Bronchial smooth muscle cell (primary cell): ENCODE results near the gene CNOT3. TPM values are rescaled to one million over a fixed set of nuclear protein-coding genes. Genes with fewer than 3 reads are reported as not detected.

Source experiments
- total RNA-seq: library from RNA; depleted of rRNA; stranded (reverse); fragments of >200 nt; gene quantifications from 2 replicates; pipeline ENCODE4 v1.2.1, GENCODE V29; 2014

The CNOT3 gene
- total RNA-seq = 6.9 and 10.6 TPM in 2 replicates

GRCh38 chr19:54137699-54138488 is at the start of gene CNOT3:
CNOT3 (plus strand) TSS chr19:54137762; CDS start chr19:54142979, 5,217 bp downstream.

GRCh38 chr19:54100561-54100960 is 37.0 kb upstream of the CNOT3 start, which contains the start of gene OSCAR:
OSCAR (minus strand) TSS chr19:54100803; CDS start chr19:54100792, 11 bp downstream.

GRCh38 chr19:54102421-54103169 is 35.0 kb upstream of the CNOT3 start, which contains the start of gene NDUFA3:
NDUFA3 (plus strand) TSS chr19:54102855; CDS start chr19:54102879, 24 bp downstream.

GRCh38 chr19:54115109-54116063 is 22.2 kb upstream of the CNOT3 start, which contains the start of the genes PRPF31 and TFPT:
PRPF31 (plus strand) TSS chr19:54115754; CDS start chr19:54118279, 2,525 bp downstream.
TFPT (minus strand) TSS chr19:54115657; CDS start chr19:54115269, 388 bp downstream.

GRCh38 chr19:54159352-54160181 is 22.0 kb downstream of the CNOT3 start, which contains the start of gene LENG1:
LENG1 (minus strand) TSS chr19:54159721; CDS start chr19:54159695, 26 bp downstream.

GRCh38 chr19:54172471-54173358 is 35.2 kb downstream of the CNOT3 start, which contains the start of gene TMC4:
TMC4 (minus strand) TSS chr19:54173160; CDS start chr19:54173117, 43 bp downstream.

GRCh38 chr19:54189145-54189734 is 51.7 kb downstream of the CNOT3 start, which contains the start of gene MBOAT7:
MBOAT7 (minus strand) TSS chr19:54189580; CDS start chr19:54188508, 1,072 bp downstream.

GRCh38 chr19:54191011-54191810 is 53.6 kb downstream of the CNOT3 start, which contains the start of gene TSEN34:
TSEN34 (plus strand) TSS chr19:54191308; CDS start chr19:54191365, 57 bp downstream.

Other genes starting within 250 kb of the CNOT3 start
- gene CACNG7, start 228.5 kb upstream of the CNOT3 start, total RNA-seq = 0.47 and 3.1 TPM in 2 replicates
- gene CACNG8, start 174.8 kb upstream of the CNOT3 start, total RNA-seq = 0.47 and 1.5 TPM in 2 replicates
- 0.34 and 0.47 TPM in 2 replicates for gene CACNG6, start 146.1 kb upstream of the CNOT3 start, total RNA-seq
- not detected in 2 replicates for gene VSTM1, start 73.9 kb upstream of the CNOT3 start, total RNA-seq
- gene TARM1, start 56.4 kb upstream of the CNOT3 start, total RNA-seq = not detected in 2 replicates
- gene OSCAR, start 37.0 kb upstream of the CNOT3 start, total RNA-seq = under 0.01 TPM in 1 of 2 replicates, not detected in the other
- 15.8 and 21.4 TPM in 2 replicates for gene NDUFA3, start 34.9 kb upstream of the CNOT3 start, total RNA-seq
- gene TFPT, start 22.1 kb upstream of the CNOT3 start, total RNA-seq = 16.7 and 21.9 TPM in 2 replicates
- gene PRPF31, start 22.0 kb upstream of the CNOT3 start, total RNA-seq = 57.2 and 61.6 TPM in 2 replicates
- 4.6 and 6.1 TPM in 2 replicates for gene LENG1, start 22.0 kb downstream of the CNOT3 start, total RNA-seq
- 0.43 and 1.1 TPM in 2 replicates for gene TMC4, start 35.4 kb downstream of the CNOT3 start, total RNA-seq
- 12.4 and 32.9 TPM in 2 replicates for gene MBOAT7, start 51.8 kb downstream of the CNOT3 start, total RNA-seq
- gene TSEN34, start 53.5 kb downstream of the CNOT3 start, total RNA-seq = 26.7 and 55.8 TPM in 2 replicates
- gene RPS9, start 63.1 kb downstream of the CNOT3 start, total RNA-seq = 1,382 and 2,467 TPM in 2 replicates
- gene LILRB3, start 85.2 kb downstream of the CNOT3 start, total RNA-seq = not detected in 2 replicates
- gene LILRA6, start 105.0 kb downstream of the CNOT3 start, total RNA-seq = not detected in 2 replicates
- gene LILRB5, start 119.5 kb downstream of the CNOT3 start, total RNA-seq = not detected in 2 replicates
- not detected in 2 replicates for gene LILRB2, start 143.3 kb downstream of the CNOT3 start, total RNA-seq
- not detected in 2 replicates for gene LILRA5, start 175.4 kb downstream of the CNOT3 start, total RNA-seq
- not detected in 2 replicates for gene LILRA4, start 201.4 kb downstream of the CNOT3 start, total RNA-seq
- gene LAIR1, start 227.2 kb downstream of the CNOT3 start, total RNA-seq = not detected in 2 replicates